Smooth muscle cell (in vitro differentiated cells): ENCODE results near the gene CACNG1. TPM values are rescaled to one million over a fixed set of nuclear protein-coding genes. Genes with fewer than 3 reads are reported as not detected.

Source experiments
- DNase-seq: peaks from one replicate; lab custom pipeline; 2025; ENCODE audit not compliant: unreplicated experiment; lab: John Stamatoyannopoulos, UW
- H2AFZ ChIP-seq: fragments of 200-600 bp; sonication (generic); 2 replicates; pipeline ENCODE4 v1.6.0; 2016; ENCODE audit warnings: antibody characterized with exemption, low read depth, mild to moderate bottlenecking
- H3F3A ChIP-seq: fragments of 200-600 bp; sonication (generic); 2 replicates; pipeline ENCODE4 v1.6.0; 2017; ENCODE audit warnings: antibody characterized with exemption, low read depth
- H3K27ac ChIP-seq: fragments of 200-600 bp; sonication (generic); 2 replicates; pipeline ENCODE4 v1.5.1; 2016; ENCODE audit warnings: low read depth, mild to moderate bottlenecking
- H3K27me3 ChIP-seq: fragments of 200-600 bp; sonication (generic); 2 replicates; pipeline ENCODE4 v1.6.1; 2016; ENCODE audit warnings: low read depth, mild to moderate bottlenecking
- H3K36me3 ChIP-seq: fragments of 200-600 bp; sonication (generic); 2 replicates; pipeline ENCODE4 v1.5.1; 2016; ENCODE audit warnings: low read depth
- H3K4me1 ChIP-seq: fragments of 200-600 bp; sonication (generic); 2 replicates; pipeline ENCODE4 v1.5.1; 2016; ENCODE audit warnings: low read depth
- H3K4me2 ChIP-seq: fragments of 200-600 bp; sonication (generic); 2 replicates; pipeline ENCODE4 v1.6.0; 2016; ENCODE audit warnings: mild to moderate bottlenecking
- H3K4me3 ChIP-seq: fragments of 200-600 bp; sonication (generic); 2 replicates; pipeline ENCODE4 v1.5.1; 2016; ENCODE audit warnings: mild to moderate bottlenecking
- H3K79me2 ChIP-seq: fragments of 200-600 bp; sonication (generic); 2 replicates; pipeline ENCODE4 v1.6.0; 2016; ENCODE audit warnings: low read depth, mild to moderate bottlenecking
- H3K9ac ChIP-seq: fragments of 200-600 bp; sonication (generic); 2 replicates; pipeline ENCODE4 v1.6.0; 2016; ENCODE audit warnings: low read depth
- H3K9me3 ChIP-seq: fragments of 200-600 bp; sonication (generic); replicated peaks from 2 replicates; pipeline ENCODE4 v1.5.1; 2016; ENCODE audit warnings: low read depth
- H4K20me1 ChIP-seq: fragments of 200-600 bp; sonication (generic); 2 replicates; pipeline ENCODE4 v1.6.0; 2016; ENCODE audit warnings: low read depth
- WGBS: methylation state at CpG from one replicate; pipeline ENCODE4 v1.1.7; 2016; ENCODE audit warnings: low lambda C conversion rate; 5-methylcytosine and 5-hydroxymethylcytosine counted together
- polyA plus RNA-seq: library from polyadenylated mRNA; unstranded; fragments of >200 nt; fragmentation: Nextera tagmentation; extraction: Ambion mirVana; gene quantifications from 2 replicates; pipeline ENCODE4 v1.2.1, GENCODE V29; 2016
- total RNA-seq: library from RNA; depleted of rRNA; stranded (reverse); fragments of >200 nt; gene quantifications from 2 replicates; pipeline ENCODE4 v1.2.3, GENCODE V29; 2014
- TF ChIP-seq, protein P1 (sequence below): fragments of 200-600 bp; sonication (generic); IDR thresholded peaks from 2 replicates; pipeline ENCODE4 v1.5.1; 2017; ENCODE audit warnings: borderline replicate concordance, mild to moderate bottlenecking, antibody characterized with exemption; ENCODE audit not compliant: insufficient read depth, poor library complexity, severe bottlenecking

Gene CACNG1
- total and polyA plus RNA-seq, 2 experiments from 2014 or later = not detected

DNA sequence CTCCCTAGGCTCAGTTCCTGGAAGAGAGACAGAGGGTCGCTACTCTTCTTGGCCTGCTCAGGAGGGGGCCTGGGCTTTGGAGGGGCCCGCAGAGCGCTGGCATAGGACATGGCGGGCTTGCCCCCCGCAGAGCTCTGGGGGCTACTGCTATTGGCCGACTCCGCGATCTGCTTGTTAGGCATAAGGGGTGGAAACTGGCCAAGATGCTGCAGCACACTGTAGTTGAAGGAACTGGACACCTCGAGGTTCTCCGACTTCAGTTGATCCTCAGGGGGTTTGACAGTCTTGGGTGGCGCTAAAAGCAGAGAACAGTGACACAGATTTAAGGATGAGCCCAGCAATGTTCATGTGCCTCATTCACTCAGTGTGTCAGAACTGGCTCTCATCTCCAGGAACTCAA, 33.9 kb downstream of the CACNG1 start:
- no peaks in the 10 kb centered on the region for H3K79me2 ChIP-seq
- no peak for DNase-seq
- no peak overlapping the region for H3K4me2 ChIP-seq
- no peak overlapping the region for H3K27ac ChIP-seq
- H3K9ac ChIP-seq = no peak overlapping the region
- H4K20me1 ChIP-seq = peaks cover 46% of the 10 kb centered on the region
- WGBS = 98% methylated on average over 11 of the region's 11 CpGs
- H3K27me3 ChIP-seq = no peaks in the 10 kb centered on the region
- no peaks in the 10 kb centered on the region for H3K9me3 ChIP-seq
- TF ChIP-seq, protein P1, sequence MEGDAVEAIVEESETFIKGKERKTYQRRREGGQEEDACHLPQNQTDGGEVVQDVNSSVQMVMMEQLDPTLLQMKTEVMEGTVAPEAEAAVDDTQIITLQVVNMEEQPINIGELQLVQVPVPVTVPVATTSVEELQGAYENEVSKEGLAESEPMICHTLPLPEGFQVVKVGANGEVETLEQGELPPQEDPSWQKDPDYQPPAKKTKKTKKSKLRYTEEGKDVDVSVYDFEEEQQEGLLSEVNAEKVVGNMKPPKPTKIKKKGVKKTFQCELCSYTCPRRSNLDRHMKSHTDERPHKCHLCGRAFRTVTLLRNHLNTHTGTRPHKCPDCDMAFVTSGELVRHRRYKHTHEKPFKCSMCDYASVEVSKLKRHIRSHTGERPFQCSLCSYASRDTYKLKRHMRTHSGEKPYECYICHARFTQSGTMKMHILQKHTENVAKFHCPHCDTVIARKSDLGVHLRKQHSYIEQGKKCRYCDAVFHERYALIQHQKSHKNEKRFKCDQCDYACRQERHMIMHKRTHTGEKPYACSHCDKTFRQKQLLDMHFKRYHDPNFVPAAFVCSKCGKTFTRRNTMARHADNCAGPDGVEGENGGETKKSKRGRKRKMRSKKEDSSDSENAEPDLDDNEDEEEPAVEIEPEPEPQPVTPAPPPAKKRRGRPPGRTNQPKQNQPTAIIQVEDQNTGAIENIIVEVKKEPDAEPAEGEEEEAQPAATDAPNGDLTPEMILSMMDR = no peak
- H2AFZ ChIP-seq = no peak overlapping the region
- no peaks in the 10 kb centered on the region for H3K4me1 ChIP-seq
- H3K4me3 ChIP-seq = no peak overlapping the region
- peaks cover 3% of the 10 kb centered on the region for H3K36me3 ChIP-seq
- no peaks in the 10 kb centered on the region for H3F3A ChIP-seq

- Histone ChIP-seq H3K4me2 (no peak overlapping the region), H3K79me2 (no peaks in the 10 kb centered on the region), H3K36me3 (peaks cover 6% of the 10 kb centered on the region), H3F3A (no peaks in the 10 kb centered on the region), H3K9me3 (no peaks in the 10 kb centered on the region), H4K20me1 (peaks cover 46% of the 10 kb centered on the region), H3K27ac (no peak overlapping the region), H3K4me3 (no peak overlapping the region), H3K27me3 (no peaks in the 10 kb centered on the region), H2AFZ (no peak overlapping the region), H3K9ac (no peak overlapping the region), H3K4me1 (no peaks in the 10 kb centered on the region)
- 97% methylated on average over 2 of the region's 2 CpGs for WGBS
- no peak for DNase-seq
- TF ChIP-seq, protein P1 = no peak
Observed at GRCh38 chr17:67079491-67079890, 35.1 kb downstream of the CACNG1 start.

- no peaks in the 10 kb centered on the region for H3K4me1 ChIP-seq
- no peak for DNase-seq
- no peaks in the 10 kb centered on the region for H3K79me2 ChIP-seq
- H3F3A ChIP-seq = no peaks in the 10 kb centered on the region
- TF ChIP-seq, protein P1 = no peak
- peaks cover 7% of the 10 kb centered on the region for H3K36me3 ChIP-seq
- no peak overlapping the region for H3K9ac ChIP-seq
- no peak overlapping the region for H3K27ac ChIP-seq
- H3K9me3 ChIP-seq = no peaks in the 10 kb centered on the region
- H3K4me2 ChIP-seq = no peak overlapping the region
- H3K27me3 ChIP-seq = no peaks in the 10 kb centered on the region
- no peak overlapping the region for H2AFZ ChIP-seq
- peaks cover 51% of the 10 kb centered on the region for H4K20me1 ChIP-seq
- WGBS = 94% methylated on average over 2 of the region's 2 CpGs
- no peak overlapping the region for H3K4me3 ChIP-seq
Observed at GRCh38 chr17:67080804-67081203, 36.5 kb downstream of the CACNG1 start.

DNA sequence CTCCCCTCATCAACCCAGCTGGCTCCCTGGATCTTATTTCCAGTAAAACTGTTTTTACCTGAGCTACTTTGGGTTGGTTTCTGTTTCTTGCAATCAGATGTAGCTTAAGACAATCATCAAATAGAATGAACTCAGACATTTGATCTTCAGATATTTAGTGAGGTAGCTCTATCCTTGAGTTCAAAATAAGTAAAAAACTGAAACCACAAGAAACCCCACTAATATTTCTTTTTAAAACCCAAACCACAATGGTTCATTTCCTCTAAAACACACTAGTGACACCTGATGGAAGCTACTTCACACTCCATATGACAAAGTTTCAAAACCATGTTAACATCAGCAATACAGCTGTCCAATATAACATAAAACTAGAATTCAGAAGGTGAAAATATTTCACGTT, 37.8 kb downstream of the CACNG1 start:
- H3K27ac ChIP-seq = no peak overlapping the region
- no peaks in the 10 kb centered on the region for H3F3A ChIP-seq
- DNase-seq = no peak
- H3K27me3 ChIP-seq = no peaks in the 10 kb centered on the region
- H3K79me2 ChIP-seq = no peaks in the 10 kb centered on the region
- no peaks in the 10 kb centered on the region for H3K4me1 ChIP-seq
- peaks cover 7% of the 10 kb centered on the region for H3K36me3 ChIP-seq
- H3K4me2 ChIP-seq = no peak overlapping the region
- H4K20me1 ChIP-seq = peaks cover 50% of the 10 kb centered on the region
- H3K9me3 ChIP-seq = no peaks in the 10 kb centered on the region
- no peak overlapping the region for H2AFZ ChIP-seq
- TF ChIP-seq, protein P1 = no peak
- WGBS = 90% methylated on average over 1 of the region's 1 CpG
- no peak overlapping the region for H3K4me3 ChIP-seq
- H3K9ac ChIP-seq = no peak overlapping the region
